Measurements from ENCODE around the gene SLC2A9.
"Not testable (repeated sequence)": the region's sequence is repeated elsewhere in the genome, so short reads cannot be mapped to it uniquely, and the experiment has no call there.

The SLC2A9 gene

DNA sequence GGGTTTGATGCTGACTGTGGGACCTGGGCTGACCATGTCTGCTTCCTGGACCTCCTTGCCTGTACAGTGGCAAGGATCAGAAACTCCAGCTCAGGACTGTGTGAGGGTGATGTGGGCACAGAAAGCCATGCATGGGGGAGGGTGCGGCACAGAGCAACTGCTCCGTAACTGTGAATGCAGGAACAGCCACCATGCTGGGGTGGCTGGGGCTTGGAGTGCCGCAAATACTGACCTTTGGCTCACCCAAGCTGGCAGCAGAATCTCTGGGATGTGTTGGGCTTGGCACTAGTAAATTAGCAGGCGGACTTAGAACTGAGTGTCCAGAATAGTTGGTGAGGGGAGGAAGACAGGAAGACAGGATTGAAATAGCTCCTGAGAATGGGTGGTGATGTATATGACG is 187.9 kb downstream of the SLC2A9 start:
- DNase-seq: no peak

DNA sequence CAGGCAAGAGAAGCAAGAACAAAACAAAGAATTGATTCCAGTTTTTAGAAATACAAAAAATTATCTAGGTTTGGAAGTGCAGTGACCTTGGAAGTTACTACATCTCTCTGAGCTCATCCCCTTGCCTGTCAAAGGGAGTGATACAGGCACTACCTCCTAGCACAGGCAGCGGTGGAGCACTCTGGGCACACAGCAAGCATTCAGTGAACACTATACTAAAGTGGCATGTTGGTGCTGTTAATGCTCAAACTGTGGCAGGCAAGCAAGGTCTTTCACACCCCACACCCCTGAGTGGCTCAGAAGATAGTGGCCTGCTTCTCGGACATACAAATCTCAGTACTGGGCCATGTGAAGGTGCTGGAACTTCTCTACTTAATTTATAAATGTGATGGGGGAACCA is 188.7 kb downstream of the SLC2A9 start:
- DNase-seq: no peak

DNA sequence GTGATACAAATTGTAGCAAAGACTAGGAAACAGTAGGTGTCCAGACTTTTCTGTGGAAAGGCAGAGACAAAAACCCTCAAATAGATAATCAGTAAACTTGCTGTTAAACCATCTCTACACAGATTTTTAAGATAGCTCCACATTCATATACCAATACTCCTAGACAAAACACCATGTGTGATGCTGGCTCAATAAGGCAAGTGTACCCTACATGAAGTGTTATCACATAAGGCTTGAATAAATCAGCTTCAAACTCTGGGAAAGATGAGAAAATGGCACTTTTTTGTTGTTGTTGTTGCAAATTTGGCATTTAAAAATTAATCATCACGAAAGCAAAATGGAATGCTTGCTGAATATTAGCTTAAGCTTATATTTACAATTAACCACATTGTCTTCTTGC is 194.7 kb downstream of the SLC2A9 start:
- no peak for DNase-seq

DNA sequence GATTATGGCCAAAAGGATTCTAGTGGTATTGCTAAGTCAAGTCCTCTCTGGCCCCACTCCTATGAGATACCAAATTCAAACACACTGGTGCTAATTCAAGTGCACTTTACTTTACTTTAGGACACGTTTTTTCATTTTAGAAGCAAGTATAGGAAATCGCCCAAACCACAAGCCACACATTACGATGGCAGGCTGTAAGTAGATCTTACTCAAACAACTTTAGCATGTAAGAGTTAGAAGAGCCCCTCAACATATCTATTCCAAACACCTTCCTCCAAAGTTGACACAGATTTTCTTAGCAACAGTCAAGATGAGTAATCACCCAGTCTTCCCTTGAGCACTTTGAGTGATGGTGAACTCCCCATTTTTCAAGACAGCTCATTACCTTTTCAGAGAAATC is 196.2 kb downstream of the SLC2A9 start:
- no peak for DNase-seq

DNA sequence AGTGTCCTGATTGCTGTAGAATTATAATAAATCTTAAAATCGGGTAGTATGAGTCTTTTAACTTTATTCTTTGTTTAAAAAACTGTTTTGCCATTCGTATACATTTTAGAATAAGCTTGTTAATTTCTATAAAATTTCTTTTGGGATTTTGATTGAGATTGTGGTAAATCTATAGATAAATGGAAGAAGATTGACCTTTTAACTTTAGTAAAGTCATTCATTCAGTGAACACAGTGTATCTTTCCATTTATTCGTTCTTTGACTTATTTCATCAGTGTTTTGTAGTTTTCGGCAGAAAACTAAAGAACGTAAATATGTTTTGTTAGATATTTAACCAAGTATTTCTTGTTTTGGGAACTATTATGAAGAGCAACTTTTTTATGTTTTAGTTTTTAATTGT is 201.0 kb downstream of the SLC2A9 start:
- no peak for DNase-seq

DNA sequence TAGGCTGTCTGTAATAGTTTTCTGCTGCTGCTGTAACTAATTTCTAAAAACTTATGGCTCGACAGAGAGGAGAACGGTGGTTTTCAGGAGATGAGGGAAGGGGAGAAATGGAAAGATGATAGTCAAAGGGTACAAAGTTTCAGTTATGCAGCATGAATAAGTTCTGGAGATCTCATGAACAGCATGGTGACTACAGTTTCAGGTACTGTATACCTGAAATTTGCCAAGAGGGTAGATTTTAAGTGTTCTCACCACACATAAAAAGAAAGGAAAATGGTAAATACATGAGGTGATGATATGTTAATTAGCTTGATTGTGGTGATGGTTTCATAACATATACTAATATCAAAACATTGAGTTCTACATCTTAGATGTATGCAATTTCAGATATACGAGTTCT is 205.0 kb downstream of the SLC2A9 start:
- no peak for DNase-seq

DNA sequence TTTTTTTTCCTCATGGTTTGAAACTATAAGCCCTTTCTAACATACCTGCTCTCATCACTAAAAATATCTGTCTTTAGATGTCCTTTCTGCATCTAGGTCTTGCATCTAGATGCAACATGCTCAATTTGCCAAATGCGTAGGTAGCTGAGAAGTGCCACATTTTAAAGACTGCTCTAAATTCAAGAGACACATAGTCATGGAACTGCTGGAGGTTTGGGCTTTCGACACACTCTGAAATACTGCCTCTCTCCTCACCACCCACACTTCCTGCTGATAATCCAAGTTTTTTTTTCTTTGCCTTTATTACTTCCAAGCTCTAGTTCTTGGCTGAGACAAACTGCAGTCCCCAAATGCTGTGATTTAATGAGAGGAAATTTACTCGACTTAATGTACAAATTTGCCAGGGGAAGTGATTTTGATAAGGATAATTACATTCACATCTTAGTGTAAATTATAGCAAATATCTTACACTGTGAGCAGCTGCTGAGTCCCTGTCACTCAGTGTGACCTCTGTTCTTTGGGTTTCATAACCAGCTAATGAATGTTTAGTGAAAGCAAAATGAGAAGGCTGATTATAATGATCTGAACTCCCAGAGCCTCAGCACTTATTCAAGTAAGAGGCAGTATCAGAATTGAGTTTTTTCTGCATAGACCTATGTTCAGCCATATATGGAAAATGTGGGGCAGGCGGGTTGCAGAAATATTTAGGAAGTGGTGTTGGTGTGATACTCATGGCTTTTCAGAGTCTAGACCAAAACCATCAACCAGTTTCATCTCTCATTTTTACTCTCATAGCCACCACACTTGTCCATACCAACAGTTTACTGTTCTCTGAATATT is 208.6 kb downstream of the SLC2A9 start:
- peak in 12 of 58 donors; percentile 0 to 44 (median 12) for DNase-seq

DNA sequence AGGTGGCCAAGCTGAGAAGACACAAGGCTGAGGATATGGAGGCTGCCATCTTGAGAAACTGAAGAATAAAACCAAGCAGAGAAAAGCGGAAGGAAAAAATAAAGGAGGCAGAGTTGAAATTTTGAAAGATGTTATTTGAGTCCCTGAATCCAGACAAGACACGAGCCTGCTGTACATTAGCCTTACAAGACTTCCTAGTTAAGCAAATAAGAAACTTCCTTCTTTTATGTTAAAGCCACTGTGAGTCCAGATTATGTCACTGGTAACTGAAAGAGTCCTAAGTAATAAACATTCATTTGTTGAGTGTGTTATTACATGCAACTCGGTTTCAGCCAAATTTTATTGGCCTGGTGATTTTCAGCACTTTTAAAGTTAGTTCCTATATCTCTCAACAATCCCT is 209.5 kb downstream of the SLC2A9 start:
- DNase-seq: no peak

DNA sequence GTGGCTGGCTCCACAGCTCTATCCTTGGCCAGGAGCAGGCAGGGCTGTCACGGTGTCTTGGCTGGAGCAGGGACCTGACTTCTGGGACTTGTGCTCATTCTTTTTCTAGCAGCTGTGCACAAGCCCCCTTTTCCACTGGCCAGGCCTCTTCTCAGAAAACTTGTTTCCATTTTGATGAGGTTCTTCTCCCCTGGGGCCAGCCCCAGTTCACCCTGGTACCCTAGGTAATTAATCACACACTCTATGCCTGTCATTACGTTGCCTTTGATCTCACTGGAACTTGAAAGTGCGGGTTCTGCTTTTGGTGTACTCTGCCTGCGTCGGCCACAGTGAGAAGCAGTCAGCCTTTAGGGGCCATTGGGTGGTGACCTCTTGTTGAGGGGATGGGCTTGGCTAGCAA is 213.2 kb downstream of the SLC2A9 start:
- no peak for DNase-seq

DNA sequence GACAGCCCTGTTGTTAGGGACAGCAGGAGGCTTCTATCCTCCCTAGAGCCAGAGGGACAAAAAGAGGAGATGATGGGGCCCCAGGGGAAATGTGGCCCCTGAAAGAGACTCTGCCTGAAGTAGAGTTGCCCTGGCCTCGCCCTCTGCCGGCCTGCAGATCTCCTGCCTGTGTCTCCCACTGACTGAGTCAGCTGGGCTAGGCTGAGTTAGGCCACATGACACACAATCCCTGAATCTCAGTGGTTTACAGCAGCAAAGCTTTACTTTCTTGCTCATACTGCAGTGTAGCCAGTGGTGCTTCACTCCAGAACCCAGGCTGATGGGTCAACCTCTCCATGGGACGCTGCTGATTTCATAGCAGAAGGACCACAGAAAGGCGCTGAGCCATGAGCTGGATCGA is 216.4 kb downstream of the SLC2A9 start:
- no peak for DNase-seq

DNA sequence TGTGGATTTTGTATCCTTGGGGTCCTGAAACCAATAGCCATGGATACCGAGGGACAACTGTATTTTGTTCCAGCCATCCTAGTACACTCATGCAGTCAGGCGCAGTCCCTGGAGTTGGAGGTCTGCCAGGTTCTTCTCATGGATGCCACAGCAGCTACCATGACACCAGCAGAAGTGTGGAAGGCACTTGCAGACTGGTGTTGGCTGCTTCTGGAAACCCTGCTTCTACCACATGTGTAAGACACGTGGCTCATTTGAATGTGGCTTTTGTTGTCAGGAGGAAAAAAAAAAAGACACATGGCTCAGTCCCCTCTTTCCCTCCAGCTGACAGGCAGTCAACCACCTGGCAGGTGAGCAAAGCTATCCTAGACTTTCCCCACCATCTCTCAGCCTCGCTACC is 220.4 kb downstream of the SLC2A9 start:
- peak in 8 of 58 donors; percentile 1 to 16 (median 6) for DNase-seq

DNA sequence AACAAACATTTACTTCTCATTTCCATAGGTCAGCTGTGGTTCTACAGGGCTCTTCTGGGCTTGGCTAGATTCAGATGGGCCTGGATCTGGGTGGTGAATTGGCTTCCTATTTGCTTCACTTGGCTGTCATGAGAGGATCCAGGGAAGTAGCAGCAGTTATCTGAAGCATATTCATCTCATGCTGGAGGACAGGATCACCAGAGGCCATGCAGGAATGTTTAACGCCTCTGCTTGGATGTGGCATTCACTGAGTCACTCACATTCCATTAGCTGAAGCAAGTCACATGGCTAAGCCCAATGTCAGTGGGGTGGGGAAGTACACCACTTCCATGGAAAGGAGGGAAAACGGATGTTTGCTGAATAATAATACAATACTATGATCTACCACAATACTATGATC is 224.7 kb downstream of the SLC2A9 start:
- DNase-seq: not testable (repeated sequence)

DNA sequence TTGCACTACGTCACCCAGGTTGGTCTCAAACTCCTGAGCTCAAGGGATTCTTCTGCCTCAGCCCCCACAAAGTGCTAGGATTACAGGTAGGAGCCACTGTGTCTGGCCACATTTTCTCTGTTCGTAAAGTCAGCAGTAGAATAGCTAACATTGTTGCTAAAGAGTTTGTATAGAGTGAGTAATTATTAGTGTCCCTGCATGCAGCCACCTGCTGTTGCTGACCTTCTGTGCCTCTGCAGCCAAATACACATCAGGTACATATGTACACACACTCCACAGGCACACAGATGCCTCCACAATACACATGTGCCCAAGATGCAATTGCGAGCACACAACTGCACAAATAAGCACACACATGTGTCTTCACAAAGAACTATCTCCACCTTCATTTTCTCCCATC is 228.9 kb downstream of the SLC2A9 start:
- no peak for DNase-seq

DNA sequence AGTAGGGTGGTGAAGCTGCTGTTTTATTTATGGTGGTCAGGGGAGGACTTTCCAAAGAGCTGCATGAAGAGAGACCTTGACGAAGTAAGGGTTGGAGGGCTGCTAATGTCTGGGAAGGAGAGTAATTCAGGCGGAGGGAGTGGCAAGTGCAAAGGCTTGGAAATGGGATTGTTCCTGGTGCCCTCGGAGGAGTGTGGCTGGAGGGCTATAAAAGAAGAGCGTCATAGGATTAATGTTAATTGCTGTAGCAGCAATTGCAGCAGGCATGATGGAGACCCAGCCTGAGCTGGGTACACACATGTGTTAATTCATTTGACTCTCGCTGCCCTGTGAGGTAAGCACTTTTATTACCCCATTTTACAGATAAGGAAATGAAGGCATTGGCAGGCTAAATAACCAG is 235.4 kb downstream of the SLC2A9 start:
- DNase-seq: not testable (repeated sequence)

DNA sequence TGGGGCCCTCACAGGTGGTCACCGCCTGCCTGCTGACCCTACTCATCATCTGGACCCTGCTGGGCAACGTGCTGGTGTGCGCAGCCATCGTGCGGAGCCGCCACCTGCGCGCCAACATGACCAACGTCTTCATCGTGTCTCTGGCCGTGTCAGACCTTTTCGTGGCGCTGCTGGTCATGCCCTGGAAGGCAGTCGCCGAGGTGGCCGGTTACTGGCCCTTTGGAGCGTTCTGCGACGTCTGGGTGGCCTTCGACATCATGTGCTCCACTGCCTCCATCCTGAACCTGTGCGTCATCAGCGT is 239.2 kb downstream of the SLC2A9 start:
- no peak for DNase-seq

DNA sequence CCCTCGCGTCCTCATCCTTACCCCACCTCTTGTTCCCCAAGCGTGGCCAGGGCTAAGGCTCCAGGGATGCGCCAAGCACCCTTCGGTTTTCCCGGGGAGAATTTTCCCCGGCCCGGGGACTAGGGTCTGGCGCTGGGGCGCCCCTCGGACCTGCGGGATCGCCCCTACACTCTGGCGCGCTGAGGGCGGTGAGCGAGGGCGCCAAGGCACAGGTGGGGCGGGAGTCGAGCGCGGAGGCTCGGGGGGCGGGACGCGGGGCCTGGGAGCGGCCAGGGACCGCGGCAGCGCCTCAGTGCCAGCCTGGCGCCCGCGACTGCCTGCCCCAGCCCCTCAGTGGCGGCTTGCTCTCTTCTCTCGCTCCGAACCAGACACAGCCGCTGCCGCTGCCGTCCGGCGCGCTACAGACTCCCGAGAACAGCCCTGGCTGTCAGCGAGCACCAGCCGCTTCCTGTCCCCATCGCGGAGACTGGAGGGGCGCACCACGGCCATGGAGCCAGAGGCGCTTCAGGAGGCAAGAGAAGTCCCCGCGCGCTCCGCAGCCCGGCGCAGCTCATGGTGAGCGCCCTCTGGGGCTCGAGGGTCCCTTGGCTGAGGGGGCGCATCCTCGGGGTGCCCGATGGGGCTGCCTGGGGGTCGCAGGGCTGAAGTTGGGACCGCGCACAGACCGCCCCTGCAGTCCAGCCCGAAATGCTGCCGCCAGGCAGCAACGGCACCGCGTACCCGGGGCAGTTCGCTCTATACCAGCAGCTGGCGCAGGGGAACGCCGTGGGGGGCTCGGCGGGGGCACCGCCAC is 239.8 kb downstream of the SLC2A9 start, which contains the start of gene DRD5:
Gene DRD5 (plus strand): TSS at position 292 of the 793 bp plus-strand sequence. CDS start 396 bp downstream, at position 688.
- peak in 3 of 58 donors; percentile 2 to 6 (median 4) for DNase-seq

Measured in anterior cingulate cortex (tissue), 58 donors.